HTERT RPE-1 (cell line): ENCODE results near the gene OCA2.

Experiments used
- in situ Hi-C: fragments of 300-500 bp; cut with MboI; formaldehyde crosslinking; loops from 4 replicates; pipeline ENCODE4 v1.14.3; 2020; ENCODE audit warnings: low sequenced_read_pairs

The OCA2 gene

DNA sequence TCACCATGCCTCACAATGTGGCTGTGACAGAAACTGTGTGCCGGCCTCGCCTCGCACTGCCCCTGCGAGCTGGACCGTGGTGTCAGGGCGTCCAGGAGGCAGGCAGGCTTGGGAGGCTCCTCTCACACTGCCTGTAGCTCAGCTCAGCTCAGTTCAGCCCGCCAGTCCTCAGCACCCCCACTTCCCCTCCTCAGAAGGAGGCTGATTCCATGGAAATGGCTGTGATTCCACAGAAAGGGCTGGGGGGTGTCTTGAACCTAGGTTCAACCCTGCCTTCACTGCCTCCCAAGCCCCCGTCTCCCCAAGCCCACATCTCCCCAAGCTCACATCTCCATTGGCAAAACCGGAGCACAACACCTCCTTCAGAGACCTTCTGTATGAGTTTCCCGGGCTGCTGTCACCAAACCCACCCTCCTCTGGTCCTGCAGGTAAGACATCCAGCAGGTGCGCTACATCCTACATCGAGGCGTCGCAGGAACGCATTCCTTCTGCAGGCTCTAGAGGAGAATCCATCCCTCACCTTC, 94.0 kb downstream of the OCA2 start:
- in situ Hi-C loops: no loop called here

DNA sequence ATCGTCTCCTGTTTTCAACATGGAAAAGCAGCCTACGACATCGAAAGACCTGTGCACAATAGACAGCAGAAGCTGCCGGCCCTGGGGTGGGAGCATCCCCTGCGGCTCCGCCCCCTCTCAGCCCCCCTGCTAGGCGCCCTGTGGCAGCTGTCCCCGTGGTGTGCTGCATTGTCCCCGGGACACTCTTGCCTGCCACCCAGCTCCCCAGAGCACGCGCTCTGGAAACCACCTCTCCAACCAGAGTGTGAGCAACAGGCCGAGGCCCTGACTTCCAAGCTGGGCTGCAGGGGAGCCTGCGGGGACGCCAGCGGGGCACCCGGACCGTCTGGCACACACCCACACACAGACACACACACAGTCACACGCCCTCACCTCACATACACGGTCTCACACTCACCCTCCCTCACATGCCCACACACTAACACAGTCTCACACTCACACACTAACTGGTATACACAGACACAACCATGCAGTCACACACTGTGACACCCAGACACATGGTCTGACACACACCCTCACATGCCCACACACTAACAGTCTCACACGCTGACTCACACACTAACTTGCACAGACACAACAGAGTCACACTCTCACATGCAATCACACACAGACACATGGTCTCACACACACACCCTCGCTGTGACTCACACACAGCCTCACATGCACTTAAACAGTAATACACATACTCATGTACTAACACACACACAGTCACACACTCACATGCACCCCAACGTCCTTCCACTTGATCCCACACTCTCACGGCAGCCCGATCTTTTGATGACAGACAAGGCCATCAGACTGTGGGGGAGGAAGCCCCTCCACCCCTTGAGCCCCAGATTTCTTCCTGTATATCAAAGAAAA, 94.7 kb downstream of the OCA2 start:
- in situ Hi-C loops: no loop called here

DNA sequence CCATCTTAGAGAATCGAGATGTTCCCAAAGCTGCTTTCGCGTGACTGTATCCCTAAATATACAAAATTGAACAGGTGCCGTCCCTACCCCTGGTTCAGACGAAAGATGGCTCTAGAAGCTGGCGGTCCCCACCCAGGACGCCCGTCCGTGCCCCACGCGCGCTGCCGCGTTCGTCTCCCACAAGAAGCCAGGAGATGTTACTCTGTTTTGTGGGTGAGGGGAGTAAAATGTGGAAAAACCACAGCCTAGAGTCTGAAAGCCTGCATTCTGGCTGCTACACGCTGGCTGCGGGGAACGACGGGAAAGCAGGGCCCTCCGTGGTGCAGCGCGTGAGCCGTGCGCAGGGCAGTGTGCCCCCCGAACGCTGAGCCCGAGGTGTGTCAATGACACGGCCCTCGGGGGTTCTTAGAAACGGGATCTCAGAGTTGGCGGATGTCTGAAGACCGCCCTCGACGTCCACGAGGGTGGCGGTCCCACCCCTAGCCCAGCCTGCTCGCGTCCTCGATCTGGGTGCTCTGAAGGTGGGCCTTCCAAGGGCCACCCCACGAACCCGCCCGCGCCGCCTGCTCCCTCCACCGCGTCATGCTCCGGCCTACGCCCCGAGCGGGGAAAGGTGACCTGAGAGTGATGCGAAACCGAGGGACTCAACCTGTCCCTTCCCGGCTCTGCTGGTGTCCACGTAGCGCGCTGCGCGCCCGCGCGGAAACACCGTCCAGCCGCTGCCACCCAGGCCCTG, 95.6 kb downstream of the OCA2 start:
- in situ Hi-C loops: no loop called here

GRCh38 chr15:28002867-28003266, 96.2 kb downstream of the OCA2 start:
- in situ Hi-C loops: no loop called here

DNA sequence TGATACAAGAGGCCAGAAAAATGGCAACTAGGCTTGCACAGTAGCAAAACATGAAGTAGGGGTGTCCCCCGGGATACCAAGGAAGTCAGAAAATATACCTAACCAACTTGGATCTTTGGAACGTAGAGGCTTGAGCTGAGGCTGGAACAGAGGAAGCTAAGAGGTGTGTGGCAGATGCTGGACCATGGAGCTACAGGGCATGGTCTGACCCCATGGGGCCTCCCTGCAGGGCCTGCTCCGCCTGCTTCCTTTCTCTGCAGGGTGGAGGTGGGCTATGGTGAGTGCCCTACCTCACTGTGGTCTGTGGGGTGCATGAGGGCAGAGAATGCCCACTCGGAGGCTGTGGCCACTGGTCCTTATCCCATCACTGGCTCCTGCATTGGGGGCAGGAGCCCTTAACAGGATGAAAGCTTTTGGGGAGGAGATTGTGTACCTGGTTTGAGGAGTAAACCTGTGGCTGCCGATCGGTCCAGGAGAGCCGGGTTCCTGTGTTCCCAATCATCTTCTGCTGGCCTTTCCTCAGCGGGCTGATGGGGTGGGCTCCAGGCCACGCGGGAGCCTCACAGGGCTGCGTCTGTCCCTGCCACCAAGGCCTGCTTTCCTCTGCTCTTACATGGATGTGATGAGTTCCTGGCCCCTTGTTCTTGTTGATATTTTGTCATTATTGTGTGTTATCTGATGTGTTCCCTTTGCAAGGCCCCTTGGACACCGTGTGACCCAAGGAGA, 96.8 kb downstream of the OCA2 start:
- in situ Hi-C loops: no loop called here

- in situ Hi-C loops: no loop called here
These were observed 97.5 kb downstream of the OCA2 start for GRCh38 chr15:28001641-28002040.

- in situ Hi-C loops: no loop called here
These were observed 104.9 kb downstream of the OCA2 start for GRCh38 chr15:27993996-27994780.

GRCh38 chr15:27993544-27993943, 105.6 kb downstream of the OCA2 start:
- in situ Hi-C loops: no loop called here

DNA sequence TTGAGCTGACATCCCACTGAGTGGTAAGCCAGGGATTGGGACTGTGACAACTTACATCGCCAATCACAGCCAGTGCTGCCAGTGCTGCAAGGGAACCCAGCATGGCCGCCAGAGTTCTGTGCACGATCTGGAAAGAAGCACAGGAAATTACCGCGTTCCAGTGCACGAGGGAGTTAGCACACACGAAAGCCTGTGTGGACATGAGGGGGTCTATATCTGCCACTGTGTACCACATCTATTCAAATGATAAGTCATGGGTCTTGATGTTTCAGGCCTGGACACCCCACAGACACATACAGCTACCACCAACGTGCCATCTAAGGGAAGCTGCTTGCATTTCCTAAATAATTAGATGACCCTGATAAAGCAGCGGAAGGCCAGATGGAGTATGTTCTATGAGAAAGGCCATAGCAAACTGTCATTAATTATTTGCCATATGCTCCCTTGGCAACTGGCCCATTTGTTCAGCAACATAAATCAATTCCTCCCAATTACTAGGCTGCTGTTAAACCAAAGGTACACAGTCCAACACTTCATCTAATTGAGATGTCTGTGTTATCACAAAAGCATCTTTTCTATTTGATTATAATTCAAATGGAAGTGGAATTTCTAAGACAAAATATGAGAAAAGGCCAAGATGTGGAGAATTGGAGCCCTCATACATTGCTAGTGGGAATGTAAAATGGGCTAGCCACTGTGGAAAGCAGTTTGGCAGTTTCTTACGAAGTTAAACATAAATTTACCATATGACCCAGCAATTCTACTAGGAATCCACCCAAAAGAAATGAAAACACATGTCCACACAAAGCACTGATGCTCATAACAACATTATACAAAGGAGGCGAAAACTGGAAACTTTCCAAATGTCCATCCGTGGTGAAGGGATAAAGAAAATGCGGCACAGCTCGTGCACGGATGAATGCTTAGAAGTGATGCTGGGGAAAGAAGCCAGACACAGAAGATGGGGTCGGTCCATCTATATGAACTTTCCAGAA, 108.3 kb downstream of the OCA2 start:
- in situ Hi-C loops: no loop called here

DNA sequence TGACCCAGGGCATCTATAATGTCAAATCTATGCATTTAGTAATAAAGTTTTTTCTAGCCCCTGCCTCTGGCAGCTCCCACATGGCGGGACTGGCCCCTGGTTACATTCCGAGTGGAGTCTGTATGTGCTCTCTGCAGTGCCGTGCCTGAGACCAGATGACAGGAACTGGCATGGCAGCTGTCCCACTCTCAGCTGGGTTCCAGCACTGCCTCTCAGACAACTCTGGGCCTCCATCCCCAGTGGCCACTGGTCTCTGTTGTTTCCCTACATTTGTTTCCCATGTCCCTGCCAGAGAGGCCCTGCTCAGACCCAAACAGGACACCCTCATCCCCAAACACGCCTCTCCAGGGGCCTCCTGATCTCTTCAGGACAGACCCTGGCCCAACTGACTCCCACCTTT, 109.3 kb downstream of the OCA2 start:
- in situ Hi-C loops: no loop called here

DNA sequence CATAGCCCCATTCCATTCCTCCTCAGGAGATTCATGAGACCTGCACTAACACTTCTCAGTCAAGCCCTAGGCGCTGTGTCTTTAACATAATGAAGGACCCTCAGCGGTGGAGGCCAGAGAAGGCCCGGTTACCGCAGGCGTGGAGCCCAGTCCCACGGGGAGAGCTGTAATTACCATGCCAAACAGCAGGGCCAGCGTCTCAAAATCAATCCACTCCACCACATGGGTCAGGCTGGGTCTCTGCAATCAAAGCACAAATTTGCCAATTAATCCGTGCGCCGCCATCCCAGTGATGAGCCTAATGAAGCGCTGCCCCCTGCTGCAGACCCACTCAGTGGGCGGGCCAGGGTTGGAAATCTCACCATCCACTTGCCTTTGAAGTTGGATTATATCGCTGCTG, 109.7 kb downstream of the OCA2 start:
- in situ Hi-C loops: no loop called here

GRCh38 chr15:27985099-27985498, 114.0 kb downstream of the OCA2 start:
- in situ Hi-C loops: no loop called here

- in situ Hi-C loops: no loop called here
These were observed 115.6 kb downstream of the OCA2 start for GRCh38 chr15:27983496-27983895.

GRCh38 chr15:27977696-27978095, 121.4 kb downstream of the OCA2 start:
- in situ Hi-C loops: no loop called here

- in situ Hi-C loops: no loop called here
These were observed 125.2 kb downstream of the OCA2 start for GRCh38 chr15:27973886-27974285.

- in situ Hi-C loops: no loop called here
These were observed 128.3 kb downstream of the OCA2 start for GRCh38 chr15:27970661-27971392.

DNA sequence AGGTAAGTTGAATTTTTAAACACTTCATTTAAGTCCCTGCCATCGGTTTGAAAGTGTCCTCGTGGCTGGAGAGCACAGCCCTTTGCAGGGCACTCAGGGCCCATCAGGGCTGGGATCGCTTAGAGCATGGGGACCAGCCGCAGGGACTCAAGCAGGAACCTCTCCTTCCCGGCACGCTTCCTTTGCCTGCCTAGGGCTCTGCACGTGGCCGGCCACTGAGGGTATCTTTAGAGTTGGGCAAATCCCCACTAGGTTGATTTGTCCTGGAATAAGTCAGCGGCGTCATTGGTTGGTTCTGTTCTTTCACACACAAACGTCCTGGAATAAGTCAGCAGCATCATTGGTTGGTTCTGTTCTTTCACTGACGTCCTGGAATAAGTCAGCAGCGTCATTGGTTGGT, 131.6 kb downstream of the OCA2 start:
- in situ Hi-C loops: no loop called here

DNA sequence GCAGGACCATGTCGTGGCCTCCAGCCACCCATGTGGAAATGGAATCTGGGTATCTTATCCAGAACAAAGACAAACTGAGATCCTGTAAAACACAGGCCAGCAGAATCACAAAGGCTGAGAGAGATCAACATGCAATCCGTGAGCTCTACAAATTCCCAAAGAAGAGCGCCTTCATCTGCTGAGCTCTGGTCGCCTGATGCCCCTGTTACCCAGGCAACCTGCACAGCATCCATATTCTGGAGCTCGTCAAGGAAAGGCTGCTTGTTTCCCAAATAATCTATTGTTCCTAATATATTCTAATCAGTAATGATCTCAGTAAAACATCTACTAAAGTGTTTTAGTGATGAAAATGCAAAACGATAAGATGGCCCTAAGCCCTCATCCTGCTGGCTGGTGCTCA, 133.6 kb downstream of the OCA2 start:
- in situ Hi-C loops: no loop called here

DNA sequence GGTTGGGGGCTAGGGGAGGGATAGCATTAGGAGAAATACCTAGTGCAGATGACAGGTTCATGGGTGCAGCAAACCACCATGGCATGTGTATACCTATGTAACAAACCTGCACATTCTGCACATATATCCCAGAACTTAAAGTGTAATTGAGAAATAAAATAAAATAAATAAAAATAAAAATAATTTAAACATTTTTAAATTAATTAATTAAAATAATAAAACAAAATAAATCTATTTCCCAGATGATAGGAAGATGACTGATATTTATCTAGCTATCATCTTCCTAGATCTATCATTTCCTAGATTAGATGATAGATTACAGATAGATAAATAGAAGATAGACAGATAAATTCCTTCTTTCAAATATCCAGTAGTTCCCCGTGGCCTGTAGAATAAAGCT, 137.3 kb downstream of the OCA2 start:
- in situ Hi-C loops: no loop called here
